ENCODE measurements around the gene SALL1. TPM values are rescaled to one million over a fixed set of nuclear protein-coding genes. Genes with fewer than 3 reads are reported as not detected.

SALL1 gene
- total and polyA plus RNA-seq, 2 of the 8 experiments (the other 6 are each of a cell fraction or from before 2014, with no cell fraction given), result 33.7 to 56.8 TPM

GRCh38 chr16:51163366-51163765 is 12.3 kb upstream of the SALL1 start:
- Histone ChIP-seq H3K18ac (ENCODE audit: extremely low read depth, low read length) (no peak overlapping the region), H3K9me3 (ENCODE audit: insufficient read depth in 2 of 2, low read depth in 1 of 2, low read length in 1 of 2) (no peaks in the 10 kb centered on the region), H4K91ac (replicated peaks; ENCODE audit: insufficient read length, low read length) (no peak overlapping the region), H2BK120ac (replicated peaks; ENCODE audit: low read depth, low read length) (no peak overlapping the region), H2BK12ac (ENCODE audit: low read depth, low read length) (no peak overlapping the region), H4K5ac (ENCODE audit: insufficient read length, low read depth, low read length) (no peak overlapping the region), H3K79me1 (ENCODE audit: low read depth, low read length) (no peaks in the 10 kb centered on the region), H2BK20ac (ENCODE audit: low read length) (no peak overlapping the region), H3K4ac (replicated peaks; ENCODE audit: insufficient read length, low read depth, low read length) (no peak overlapping the region), H3K4me2 (ENCODE audit: insufficient read depth in 1 of 2, low read depth in 2 of 2, low read length in 2 of 2) (no peak overlapping the region), H3K9ac (replicated peaks in 1 of 4; ENCODE audit: extremely low read depth in 1 of 4, low read depth in 3 of 4, low read length in 3 of 4) (no peak overlapping the region), H3K27me3 (replicated peaks in 1 of 4; ENCODE audit: control insufficient read depth in 3 of 4, extremely low read depth in 1 of 4, insufficient read depth in 3 of 4, low read length in 3 of 4) (0 out of 7 replicates have a peak, but pooled peaks cover 0 to 1% (median 0%) of the 10 kb centered on the region in 4 experiments), H3K79me2 (ENCODE audit: control insufficient read depth in 1 of 2, insufficient read depth in 2 of 2, low read length in 2 of 2) (no peaks in the 10 kb centered on the region), H2AFZ (ENCODE audit: low read length) (no peak overlapping the region), H4K20me1 (replicated peaks in 1 of 2; ENCODE audit: control insufficient read depth in 1 of 2, insufficient read depth in 2 of 2, low read length in 2 of 2) (no peaks in the 10 kb centered on the region), H2AK5ac (ENCODE audit: low read depth, low read length) (no peak overlapping the region), H3K4me3 (ENCODE audit: extremely low read depth in 1 of 4, insufficient read depth in 2 of 4, low read depth in 3 of 4, low read length in 4 of 4) (no peak overlapping the region), H3K23me2 (ENCODE audit: low read depth, low read length) (no peaks in the 10 kb centered on the region), H3K36me3 (ENCODE audit: control insufficient read depth in 2 of 4, insufficient read depth in 4 of 4, low read length in 3 of 4) (no peaks in the 10 kb centered on the region), H3K4me1 (replicated peaks in 1 of 4; ENCODE audit: control insufficient read depth in 3 of 4, insufficient read depth in 4 of 4, low read length in 3 of 4) (peaks cover 0 to 10% (median 5%) of the 10 kb centered on the region in 4 experiments; a peak in 3 of 7 replicates), H2BK5ac (ENCODE audit: low read depth, low read length) (no peak overlapping the region), H3K56ac (replicated peaks; ENCODE audit: insufficient read length, low read depth, low read length) (no peak overlapping the region), H3K27ac (ENCODE audit: low read depth, low read length) (no peak overlapping the region), H2BK15ac (ENCODE audit: low read length) (no peak overlapping the region), H3K14ac (ENCODE audit: insufficient read length) (no peak overlapping the region), H3K23ac (ENCODE audit: insufficient read length) (no peak overlapping the region), H4K8ac (ENCODE audit: extremely low read depth, insufficient read depth, low read length) (no peak overlapping the region)
- WGBS, 2 experiments (ENCODE audit: extremely low coverage in 1 of 2, insufficient coverage in 1 of 2, insufficient read length in 1 of 2, insufficient replicate concordance in 2 of 2, low coverage in 1 of 2, low lambda C conversion rate in 2 of 2, missing lambda C conversion rate in 1 of 2), result 77% methylated on average over 2 of the region's 2 CpGs; no CpG with 5 or more reads in 1 of the 2 experiments
- no peak for TF ChIP-seq RXRA (IDR thresholded peaks at IDR 0.05; ENCODE audit: insufficient read depth, low read depth, low read length)
- TF ChIP-seq NANOG (IDR thresholded peaks at IDR 0.05; ENCODE audit: insufficient read depth, low read depth, low read length, poor library complexity, severe bottlenecking), result no peak
- no peak for TF ChIP-seq TAF7 (optimal IDR thresholded peaks at IDR 0.05; ENCODE audit: borderline replicate concordance, low read depth, low read length)
- no peak for TF ChIP-seq EGR1 (IDR thresholded peaks at IDR 0.05; ENCODE audit: borderline replicate concordance, low read depth, low read length)
- no peak for TF ChIP-seq SIRT6 (IDR thresholded peaks at IDR 0.05; ENCODE audit: low read length)
- no peak for TF ChIP-seq CBX8 (IDR thresholded peaks at IDR 0.05; ENCODE audit: borderline replicate concordance, low read depth, low read length)
- TF ChIP-seq BACH1 (IDR thresholded peaks at IDR 0.05; ENCODE audit: low read length), result no peak
- DNase-seq (ENCODE audit: low read depth in 1 of 2, low spot score in 2 of 2) (no peak), FAIRE-seq (no peak)
- CTCF ChIA-PET (ENCODE audit: partially characterized antibody), result interaction anchor here (1.7 kb wide), 1 partner anchor 11 kb away, joined by 3 read pairs; no protein-coding TSS in a partner anchor
- POLR2A ChIA-PET (ENCODE audit: partially characterized antibody), result interaction anchor here (1.2 to 1.7 kb wide), 3 partner anchors 10 to 18 kb away, joined by 3 to 5 read pairs (median 3); no protein-coding TSS in a partner anchor

Measured in H1 (cell line).